Right lobe of liver (tissue), 6 donors: ENCODE results near the gene PSMC3IP. TPM values are rescaled to one million over a fixed set of nuclear protein-coding genes. Genes with fewer than 3 reads are reported as not detected.

ENCODE experiments used
- ATAC-seq, 4 donors: fragments of 200-7000 bp; cut with Tn5 transposase; one replicate each; pipeline ENCODE4 v1.9.1; 2020; ENCODE audit warnings: mild to moderate bottlenecking in 4 of 4, moderate library complexity in 4 of 4
- DNase-seq, 3 donors: peaks; one replicate each; pipeline ENCODE4 v3.0.0-alpha.2; 2020
- H3K27ac ChIP-seq, 3 donors: fragments of 200-600 bp; one replicate each; pipeline ENCODE4 v1.8.0; 2022
- H3K27me3 ChIP-seq, 2 donors: fragments of 200-600 bp; one replicate each; pipeline ENCODE4 v1.8.0; 2022
- H3K36me3 ChIP-seq, 4 donors: fragments of 200-600 bp; sonication (generic) in 1 of 4; one replicate each; pipeline versions ENCODE4 v1.5.1 to v1.8.0; 2017 to 2022; ENCODE audit warnings: control low read depth in 1 of 4
- H3K4me1 ChIP-seq, 4 donors: fragments of 200-600 bp; sonication (generic) in 1 of 4; one replicate each; pipeline versions ENCODE4 v1.5.1 to v1.8.0; 2017 to 2022; ENCODE audit warnings: control low read depth in 1 of 4
- H3K4me3 ChIP-seq, 3 donors: fragments of 200-600 bp; one replicate each; pipeline ENCODE4 v1.8.0; 2022
- H3K9me3 ChIP-seq, 4 donors: fragments of 200-600 bp; sonication (generic) in 1 of 4; one replicate each; pipeline versions ENCODE4 v1.5.1 to v1.8.0; 2017 to 2022; ENCODE audit warnings: control low read depth in 1 of 4
- CTCF ChIP-seq, 4 donors: fragments of 200-600 bp in 3 of 4; fragments of 450-650 bp in 1 of 4; IDR thresholded peaks; one replicate each; pipeline versions ENCODE4 v1.5.1 to v1.8.0; 2016 to 2022; ENCODE audit warnings: antibody characterized with exemption in 4 of 4, mild to moderate bottlenecking in 2 of 4
- POLR2A ChIP-seq: fragments of 450-650 bp; IDR thresholded peaks from one replicate; pipeline ENCODE4 v1.6.1; 2017; ENCODE audit warnings: antibody characterized with exemption, mild to moderate bottlenecking
- WGBS: methylation state at CpG from one replicate; pipeline ENCODE4 v1.1.6; 2018; ENCODE audit warnings: low coverage, low lambda C conversion rate; ENCODE audit not compliant: insufficient coverage; ENCODE audit errors: missing lambda C conversion rate; 5-methylcytosine and 5-hydroxymethylcytosine counted together
- intact Hi-C, 2 donors: fragments of 100-400 bp; cut with DNase I; formaldehyde crosslinking; loops; one replicate each; pipeline versions ENCODE4 v1.11.2 to v1.14.1; 2022
- total RNA-seq, 6 experiments: library from RNA; depleted of rRNA in 2 of 6; stranded (reverse); fragments of >200 nt in 2 of 6; fragmentation: NEBNext Ultra II Directional in 3 of 6; extraction: Animal tissue kit (Norgen Biotek cat#: 25700) in 3 of 6; gene quantifications; one replicate each; pipeline versions ENCODE4 v1.1.0 to v1.2.4, GENCODE V29; 2016 to 2023
- donor health status: DM: no; HTN: yes; CAD: no.
- donor health status: DM: no; HTN: no; CAD: no.
- donor health status: DM: no; HTN: no; CAD: no.
- donor health status: DM: no; HTN: yes; CAD: no.
- donor health status: DM: no; HTN: yes; CAD: no.

The PSMC3IP gene
- total RNA-seq, 6 experiments from 2014 or later: 0.26 to 2.4 (median 0.76) TPM

GRCh38 chr17:42529061-42529460 is 48.5 kb downstream of the PSMC3IP start:
- peaks cover 0 to 61% (median 24%) of the 10 kb centered on the region in 4 donors for H3K4me1 ChIP-seq
- H3K27me3 ChIP-seq: no peaks in the 10 kb centered on the region
- no peaks in the 10 kb centered on the region for H3K9me3 ChIP-seq
- H3K27ac ChIP-seq: peak overlapping the region in 1 of 3 donors; percentile 89
- intact Hi-C loops: no loop called here
- DNase-seq (peak in 2 of 3 donors; percentile 19 to 47), ATAC-seq (no peak)
- no peaks in the 10 kb centered on the region for H3K36me3 ChIP-seq
- no peak for TF ChIP-seq CTCF (IDR thresholded peaks at IDR 0.05)
- TF ChIP-seq POLR2A: no peak
- 24% methylated on average over 3 of the region's 3 CpGs for WGBS
- no peak overlapping the region for H3K4me3 ChIP-seq

GRCh38 chr17:42527932-42528331 is 49.6 kb downstream of the PSMC3IP start:
- Histone ChIP-seq H3K9me3 (no peaks in the 10 kb centered on the region), H3K27me3 (no peaks in the 10 kb centered on the region), H3K36me3 (no peaks in the 10 kb centered on the region), H3K27ac (peak overlapping the region in 2 of 3 donors; percentile 35 to 47), H3K4me1 (peaks cover 0 to 58% (median 22%) of the 10 kb centered on the region in 4 donors), H3K4me3 (no peak overlapping the region)
- 49% methylated on average over 4 of the region's 6 CpGs for WGBS
- intact Hi-C loops: no loop called here
- ATAC-seq: peak; percentile 50 to 66 (median 58)
- TF ChIP-seq POLR2A (no peak), CTCF (IDR thresholded peaks at IDR 0.05) (no peak)
- peak in 1 of 3 donors; percentile 58 for DNase-seq

GRCh38 chr17:42526031-42526444 is 51.5 kb downstream of the PSMC3IP start:
- H3K27me3 ChIP-seq: no peaks in the 10 kb centered on the region
- DNase-seq (peak in 1 of 3 donors; percentile 50), ATAC-seq (peak; percentile 11 to 51 (median 15))
- TF ChIP-seq POLR2A (no peak), CTCF (IDR thresholded peaks at IDR 0.05) (no peak)
- 10% methylated on average over 1 of the region's 6 CpGs for WGBS
- no peak overlapping the region for H3K4me3 ChIP-seq
- H3K4me1 ChIP-seq: peaks cover 0 to 63% (median 18%) of the 10 kb centered on the region in 4 donors
- H3K36me3 ChIP-seq: no peaks in the 10 kb centered on the region
- peak overlapping the region in 2 of 3 donors; percentile 18 to 65 for H3K27ac ChIP-seq
- no peaks in the 10 kb centered on the region for H3K9me3 ChIP-seq
- intact Hi-C loops: no loop called here

GRCh38 chr17:42525221-42525620 is 52.3 kb downstream of the PSMC3IP start:
- Histone ChIP-seq H3K27me3 (no peaks in the 10 kb centered on the region), H3K9me3 (no peaks in the 10 kb centered on the region), H3K4me3 (no peak overlapping the region), H3K4me1 (peaks cover 0 to 65% (median 16%) of the 10 kb centered on the region in 4 donors), H3K36me3 (no peaks in the 10 kb centered on the region), H3K27ac (peak overlapping the region in 1 of 3 donors; percentile 15)
- DNase-seq (no peak), ATAC-seq (no peak)
- 85% methylated on average over 2 of the region's 2 CpGs for WGBS
- intact Hi-C loops: no loop called here
- TF ChIP-seq CTCF (IDR thresholded peaks at IDR 0.05) (no peak), POLR2A (no peak)
